ENCODE data around the gene TRAPPC3. TPM values are rescaled to one million over a fixed set of nuclear protein-coding genes. Genes with fewer than 3 reads are reported as not detected.

Gene TRAPPC3
- total RNA-seq, 2 donors from 2014 or later, result 45.7 to 71.5 TPM

- peaks cover 0 to 21% of the 10 kb centered on the region in 2 donors for H3K36me3 ChIP-seq (replicated peaks in 1 of 2; ENCODE audit: insufficient read depth in 1 of 2, low read depth in 2 of 2)
- no peak for TF ChIP-seq POLR2A (IDR thresholded peaks at IDR 0.05)
- no peak for TF ChIP-seq CTCF (IDR thresholded peaks at IDR 0.05)
- peak overlapping the region in 3 of 4 donors; percentile 23 to 59 (median 33) for H3K27ac ChIP-seq
- H3K27me3 ChIP-seq, result no peaks in the 10 kb centered on the region
- ATAC-seq (no peak), DNase-seq (no peak)
- no peak overlapping the region for H3K4me3 ChIP-seq
- intact Hi-C loops (cut with DNase I), result no loop called here
- peaks cover 28% of the 10 kb centered on the region for H3K4me1 ChIP-seq
- no peaks in the 10 kb centered on the region for H3K9me3 ChIP-seq
- 57 to 64% methylated on average over 6 of the region's 6 CpGs for WGBS, 2 donors
Measured at GRCh38 chr1:36135330-36135667, 14.0 kb downstream of the TRAPPC3 start.

GRCh38 chr1:36134505-36135329 is 14.6 kb downstream of the TRAPPC3 start:
- peak; percentile 19 for ATAC-seq
- 60 to 67% methylated on average over 4 to 7 of the region's 7 CpGs for WGBS, 2 donors
- H3K27ac ChIP-seq, result peak overlapping the region in 3 of 4 donors; percentile 37 to 71 (median 59)

GRCh38 chr1:36134031-36134430 is 15.3 kb downstream of the TRAPPC3 start:
- no peak for TF ChIP-seq CTCF (IDR thresholded peaks at IDR 0.05)
- no peak for DNase-seq
- no peak for ATAC-seq
- intact Hi-C loops (cut with DNase I), result no loop called here
- Histone ChIP-seq H3K9me3 (no peaks in the 10 kb centered on the region), H3K27ac (peak overlapping the region; percentile 32 to 71 (median 48)), H3K27me3 (no peaks in the 10 kb centered on the region), H3K4me1 (peaks cover 24% of the 10 kb centered on the region), H3K36me3 (replicated peaks in 1 of 2; ENCODE audit: insufficient read depth in 1 of 2, low read depth in 2 of 2) (peaks cover 0 to 21% of the 10 kb centered on the region in 2 donors), H3K4me3 (no peak overlapping the region)
- 41 to 70% methylated on average over 6 of the region's 6 CpGs for WGBS, 2 donors

More at GRCh38 chr1:36134505-36135329, 14.6 kb downstream of the TRAPPC3 start:
- Histone ChIP-seq H3K27me3 (no peaks in the 10 kb centered on the region), H3K4me3 (no peak overlapping the region), H3K4me1 (peaks cover 24% of the 10 kb centered on the region), H3K36me3 (replicated peaks in 1 of 2; ENCODE audit: insufficient read depth in 1 of 2, low read depth in 2 of 2) (peaks cover 0 to 21% of the 10 kb centered on the region in 2 donors), H3K9me3 (no peaks in the 10 kb centered on the region)
- TF ChIP-seq POLR2A (IDR thresholded peaks at IDR 0.05), result no peak
- peak; percentile 30 to 57 (median 45) for TF ChIP-seq CTCF (IDR thresholded peaks at IDR 0.05)
- peak; percentile 48 to 70 (median 50) for DNase-seq
- intact Hi-C loops (cut with DNase I), result no loop called here

- ATAC-seq (peak; percentile 94), DNase-seq (peak; percentile 83 to 97 (median 92))
- Histone ChIP-seq H3K4me3 (no peak overlapping the region), H3K4me1 (peaks cover 24% of the 10 kb centered on the region), H3K27ac (peak overlapping the region; percentile 32 to 71 (median 48)), H3K36me3 (replicated peaks in 1 of 2; ENCODE audit: insufficient read depth in 1 of 2, low read depth in 2 of 2) (peaks cover 0 to 19% of the 10 kb centered on the region in 2 donors), H3K27me3 (no peaks in the 10 kb centered on the region), H3K9me3 (no peaks in the 10 kb centered on the region)
- WGBS, 2 donors, result 33 to 42% methylated on average over 2 to 3 of the region's 3 CpGs
- intact Hi-C loops (cut with DNase I), result no loop called here
- TF ChIP-seq POLR2A (IDR thresholded peaks at IDR 0.05), result no peak
Measured at GRCh38 chr1:36133484-36133883, 15.8 kb downstream of the TRAPPC3 start.

GRCh38 chr1:36132029-36132428 is 17.3 kb downstream of the TRAPPC3 start:
- no peak for TF ChIP-seq CTCF (IDR thresholded peaks at IDR 0.05)
- no peak for TF ChIP-seq POLR2A (IDR thresholded peaks at IDR 0.05)
- H3K27me3 ChIP-seq, result no peaks in the 10 kb centered on the region
- 62 to 67% methylated on average over 3 of the region's 3 CpGs for WGBS, 2 donors
- H3K4me1 ChIP-seq, result peaks cover 24% of the 10 kb centered on the region
- H3K4me3 ChIP-seq, result no peak overlapping the region
- no peak overlapping the region for H3K27ac ChIP-seq
- intact Hi-C loops (cut with DNase I), result no loop called here
- DNase-seq, result no peak
- no peaks in the 10 kb centered on the region for H3K9me3 ChIP-seq
- peaks cover 0 to 5% of the 10 kb centered on the region in 2 donors for H3K36me3 ChIP-seq (replicated peaks in 1 of 2; ENCODE audit: insufficient read depth in 1 of 2, low read depth in 2 of 2)
- ATAC-seq, result no peak

All from body of pancreas (tissue), 4 donors.